SK-N-SH treated with all-trans-retinoic acid at 6 μM for 48 hours (cell line): ENCODE data around the gene NTN1.

Experiments
- ATAC-seq: fragments of 200-7000 bp; cut with Tn5 transposase; 3 replicates; pipeline ENCODE4 v1.9.1; 2020; ENCODE audit warnings: mild to moderate bottlenecking, moderate library complexity
- ARNTL ChIP-seq: fragments of 450-650 bp; formaldehyde crosslinking; IDR thresholded peaks from 2 replicates; pipeline ENCODE4 v1.5.0; 2020; ENCODE audit warnings: low read depth, mild to moderate bottlenecking, moderate library complexity, borderline replicate concordance
- BACH2 ChIP-seq: fragments of 250-450 bp; sonication (Bioruptor Pico); IDR thresholded peaks from 2 replicates; pipeline ENCODE4 v1.9.0; 2021; ENCODE audit warnings: mild to moderate bottlenecking, borderline replicate concordance
- CREB5 ChIP-seq: fragments of 250-450 bp; sonication (Bioruptor Pico); IDR thresholded peaks from 2 replicates; pipeline ENCODE4 v1.5.1; 2020; ENCODE audit warnings: low read depth, mild to moderate bottlenecking, moderate library complexity
- CSDC2 ChIP-seq: fragments of 250-450 bp; sonication (Bioruptor Pico); IDR thresholded peaks from 2 replicates; pipeline ENCODE4 v1.5.0; 2020; ENCODE audit warnings: mild to moderate bottlenecking, moderate library complexity
- CSRNP3 ChIP-seq: fragments of 250-450 bp; sonication (Bioruptor Pico); IDR thresholded peaks from 2 replicates; pipeline ENCODE4 v1.5.1; 2021; ENCODE audit warnings: mild to moderate bottlenecking, moderate library complexity
- ESRRG ChIP-seq: fragments of 250-450 bp; sonication (Bioruptor Pico); IDR thresholded peaks from 2 replicates; pipeline ENCODE4 v1.6.1; 2021; ENCODE audit warnings: mild to moderate bottlenecking
- GLIS3 ChIP-seq: fragments of 250-450 bp; sonication (Bioruptor Pico); IDR thresholded peaks from 2 replicates; pipeline ENCODE4 v1.5.0; 2020; ENCODE audit warnings: mild to moderate bottlenecking, moderate library complexity
- ISL1 ChIP-seq: fragments of 250-450 bp; sonication (Bioruptor Pico); IDR thresholded peaks from 2 replicates; pipeline ENCODE4 v2.1.2; 2022; ENCODE audit warnings: mild to moderate bottlenecking, moderate library complexity
- OSR1 ChIP-seq: fragments of 250-450 bp; sonication (Bioruptor Pico); IDR thresholded peaks from 2 replicates; pipeline ENCODE4 v1.8.0; 2022; ENCODE audit warnings: moderate library complexity, mild to moderate bottlenecking, inconsistent platforms
- RARB ChIP-seq: fragments of 250-450 bp; sonication (Bioruptor Pico); IDR thresholded peaks from 2 replicates; pipeline ENCODE4 v1.8.0; 2021; ENCODE audit warnings: mild to moderate bottlenecking, moderate library complexity
- SNAI2 ChIP-seq: fragments of 250-450 bp; sonication (Bioruptor Pico); IDR thresholded peaks from 2 replicates; pipeline ENCODE4 v1.5.0; 2020; ENCODE audit warnings: mild to moderate bottlenecking, moderate library complexity
- TOX ChIP-seq: fragments of 250-450 bp; sonication (Bioruptor Pico); IDR thresholded peaks from 2 replicates; pipeline ENCODE4 v1.8.0; 2021; ENCODE audit warnings: mild to moderate bottlenecking, moderate library complexity, borderline replicate concordance
- ZC3H10 ChIP-seq: fragments of 250-450 bp; sonication (Bioruptor Pico); IDR thresholded peaks from 2 replicates; pipeline ENCODE4 v1.5.1; 2021; ENCODE audit warnings: mild to moderate bottlenecking, moderate library complexity
- ZFP3 ChIP-seq: fragments of 250-450 bp; sonication (Bioruptor Pico); IDR thresholded peaks from 2 replicates; pipeline ENCODE4 v1.5.0; 2020; ENCODE audit warnings: mild to moderate bottlenecking, moderate library complexity
- ZNF565 ChIP-seq: fragments of 450-650 bp; formaldehyde crosslinking; conservative IDR thresholded peaks from 2 replicates; pipeline ENCODE4 v1.5.0; 2020; ENCODE audit warnings: low read depth, mild to moderate bottlenecking, moderate library complexity
- ZNF70 ChIP-seq: fragments of 450-650 bp; formaldehyde crosslinking; IDR thresholded peaks from 2 replicates; pipeline ENCODE4 v1.5.0; 2020; ENCODE audit warnings: mild to moderate bottlenecking, moderate library complexity
- TF ChIP-seq, protein P1 (sequence below): fragments of 250-450 bp; sonication (Bioruptor Pico); IDR thresholded peaks from 2 replicates; pipeline ENCODE4 v1.8.0; 2021; ENCODE audit warnings: low read depth, mild to moderate bottlenecking, moderate library complexity, borderline replicate concordance
- TF ChIP-seq, protein P2 (sequence below): fragments of 250-450 bp; sonication (Bioruptor Pico); IDR thresholded peaks from 2 replicates; pipeline ENCODE4 v1.5.0; 2020; ENCODE audit warnings: mild to moderate bottlenecking, moderate library complexity

Gene NTN1

GRCh38 chr17:9021992-9022572 is 772 bp downstream of the NTN1 start:
- TF ChIP-seq CREB5 (no peak), TOX (CRISPR knock-in tag) (no peak)
- ATAC-seq, result peak; percentile 29; the same call in 1 of the 3 replicates

- no peak for ATAC-seq
- TF ChIP-seq, protein P1, sequence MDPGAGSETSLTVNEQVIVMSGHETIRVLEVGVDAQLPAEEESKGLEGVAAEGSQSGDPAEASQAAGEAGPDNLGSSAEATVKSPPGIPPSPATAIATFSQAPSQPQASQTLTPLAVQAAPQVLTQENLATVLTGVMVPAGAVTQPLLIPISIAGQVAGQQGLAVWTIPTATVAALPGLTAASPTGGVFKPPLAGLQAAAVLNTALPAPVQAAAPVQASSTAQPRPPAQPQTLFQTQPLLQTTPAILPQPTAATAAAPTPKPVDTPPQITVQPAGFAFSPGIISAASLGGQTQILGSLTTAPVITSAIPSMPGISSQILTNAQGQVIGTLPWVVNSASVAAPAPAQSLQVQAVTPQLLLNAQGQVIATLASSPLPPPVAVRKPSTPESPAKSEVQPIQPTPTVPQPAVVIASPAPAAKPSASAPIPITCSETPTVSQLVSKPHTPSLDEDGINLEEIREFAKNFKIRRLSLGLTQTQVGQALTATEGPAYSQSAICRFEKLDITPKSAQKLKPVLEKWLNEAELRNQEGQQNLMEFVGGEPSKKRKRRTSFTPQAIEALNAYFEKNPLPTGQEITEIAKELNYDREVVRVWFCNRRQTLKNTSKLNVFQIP (CRISPR knock-in tag), result no peak
- TF ChIP-seq SNAI2 (CRISPR knock-in tag), result no peak
- no peak for TF ChIP-seq ISL1 (CRISPR knock-in tag)
- no peak for TF ChIP-seq GLIS3 (CRISPR knock-in tag)
- no peak for TF ChIP-seq CSRNP3
- TF ChIP-seq BACH2 (CRISPR knock-in tag), result no peak
- TF ChIP-seq ZFP3 (CRISPR knock-in tag), result no peak
- TF ChIP-seq ARNTL (CRISPR knock-in tag), result no peak
Measured at GRCh38 chr17:9022573-9023391, 1.5 kb downstream of the NTN1 start.

- TF ChIP-seq OSR1 (CRISPR knock-in tag) (no peak), TOX (CRISPR knock-in tag) (no peak), GLIS3 (CRISPR knock-in tag) (no peak), ESRRG (CRISPR knock-in tag) (no peak), BACH2 (CRISPR knock-in tag) (no peak), ZNF70 (CRISPR knock-in tag) (no peak), ZFP3 (CRISPR knock-in tag) (no peak), ZNF565 (CRISPR knock-in tag) (no peak)
- TF ChIP-seq, protein P1 (CRISPR knock-in tag), result no peak
- TF ChIP-seq, protein P2, sequence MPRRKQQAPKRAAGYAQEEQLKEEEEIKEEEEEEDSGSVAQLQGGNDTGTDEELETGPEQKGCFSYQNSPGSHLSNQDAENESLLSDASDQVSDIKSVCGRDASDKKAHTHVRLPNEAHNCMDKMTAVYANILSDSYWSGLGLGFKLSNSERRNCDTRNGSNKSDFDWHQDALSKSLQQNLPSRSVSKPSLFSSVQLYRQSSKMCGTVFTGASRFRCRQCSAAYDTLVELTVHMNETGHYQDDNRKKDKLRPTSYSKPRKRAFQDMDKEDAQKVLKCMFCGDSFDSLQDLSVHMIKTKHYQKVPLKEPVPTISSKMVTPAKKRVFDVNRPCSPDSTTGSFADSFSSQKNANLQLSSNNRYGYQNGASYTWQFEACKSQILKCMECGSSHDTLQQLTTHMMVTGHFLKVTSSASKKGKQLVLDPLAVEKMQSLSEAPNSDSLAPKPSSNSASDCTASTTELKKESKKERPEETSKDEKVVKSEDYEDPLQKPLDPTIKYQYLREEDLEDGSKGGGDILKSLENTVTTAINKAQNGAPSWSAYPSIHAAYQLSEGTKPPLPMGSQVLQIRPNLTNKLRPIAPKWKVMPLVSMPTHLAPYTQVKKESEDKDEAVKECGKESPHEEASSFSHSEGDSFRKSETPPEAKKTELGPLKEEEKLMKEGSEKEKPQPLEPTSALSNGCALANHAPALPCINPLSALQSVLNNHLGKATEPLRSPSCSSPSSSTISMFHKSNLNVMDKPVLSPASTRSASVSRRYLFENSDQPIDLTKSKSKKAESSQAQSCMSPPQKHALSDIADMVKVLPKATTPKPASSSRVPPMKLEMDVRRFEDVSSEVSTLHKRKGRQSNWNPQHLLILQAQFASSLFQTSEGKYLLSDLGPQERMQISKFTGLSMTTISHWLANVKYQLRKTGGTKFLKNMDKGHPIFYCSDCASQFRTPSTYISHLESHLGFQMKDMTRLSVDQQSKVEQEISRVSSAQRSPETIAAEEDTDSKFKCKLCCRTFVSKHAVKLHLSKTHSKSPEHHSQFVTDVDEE (CRISPR knock-in tag), result no peak
- ATAC-seq, result no peak
Measured at GRCh38 chr17:9023392-9024218, 2.3 kb downstream of the NTN1 start.

DNA sequence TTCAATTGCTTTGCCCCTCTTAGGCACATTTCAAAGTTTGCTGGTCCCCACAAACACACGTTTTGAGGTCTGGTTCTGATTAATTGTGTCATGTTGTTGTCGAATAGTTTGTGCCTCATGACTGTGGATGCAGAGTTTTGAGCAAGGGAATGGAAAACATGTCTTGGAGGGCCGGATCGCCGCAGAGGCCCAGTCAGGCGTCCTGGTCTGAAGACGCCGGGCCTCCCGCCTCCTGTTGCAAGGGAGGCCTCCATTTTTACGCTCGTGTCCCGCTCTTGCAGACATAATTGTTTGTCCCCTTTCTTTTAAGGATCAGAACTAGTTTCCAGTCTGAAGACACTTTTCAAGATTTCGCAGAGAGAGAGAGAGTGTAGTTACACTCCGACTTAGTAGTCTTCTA is 3.2 kb downstream of the NTN1 start:
- no peak for ATAC-seq
- no peak for TF ChIP-seq RARB (CRISPR knock-in tag)
- no peak for TF ChIP-seq BACH2 (CRISPR knock-in tag)
- TF ChIP-seq ISL1 (CRISPR knock-in tag), result no peak
- TF ChIP-seq, protein P2 (CRISPR knock-in tag), result no peak
- no peak for TF ChIP-seq CSDC2 (CRISPR knock-in tag)
- TF ChIP-seq CSRNP3, result no peak
- no peak for TF ChIP-seq GLIS3 (CRISPR knock-in tag)
- TF ChIP-seq ZC3H10 (CRISPR knock-in tag), result no peak
